SU-DHL-6 (cell line): ENCODE data around the gene SLC18A2.

Source experiments
- H2AFZ ChIP-seq: fragments of 200-600 bp; sonication (generic); 2 replicates; pipeline ENCODE4 v1.6.1; 2014; ENCODE audit warnings: low read depth, mild to moderate bottlenecking, moderate library complexity, mixed read lengths, antibody characterized with exemption, low read length; ENCODE audit not compliant: severe bottlenecking
- H3F3A ChIP-seq: fragments of 200-600 bp; shearing (Covaris generic); 2 replicates; pipeline ENCODE4 v1.6.0; 2016; ENCODE audit warnings: antibody characterized with exemption, mild to moderate bottlenecking; ENCODE audit not compliant: insufficient read depth
- H3K27ac ChIP-seq: fragments of 200-600 bp; sonication (generic); 2 replicates; pipeline ENCODE4 v1.5.1; 2016; ENCODE audit warnings: low read depth, mild to moderate bottlenecking, low read length, moderate library complexity, mixed read lengths
- H3K27me3 ChIP-seq: fragments of 200-600 bp; sonication (generic), shearing (Covaris generic); 2 replicates; pipeline ENCODE4 v1.6.0; 2014; ENCODE audit warnings: mild to moderate bottlenecking, low read length
- H3K36me3 ChIP-seq: fragments of 200-600 bp; sonication (generic); 2 replicates; pipeline ENCODE4 v1.6.1; 2014; ENCODE audit warnings: mild to moderate bottlenecking, low read length, mixed read lengths
- H3K4me2 ChIP-seq: fragments of 300-600, 200-600 bp; shearing (Covaris generic), sonication (generic); 2 replicates; pipeline ENCODE4 v1.6.0; 2014; ENCODE audit warnings: low read length, low read depth, mild to moderate bottlenecking; ENCODE audit not compliant: poor library complexity, severe bottlenecking
- H3K4me3 ChIP-seq: fragments of 200-600 bp; sonication (generic); 2 replicates; pipeline ENCODE4 v1.5.1; 2014; ENCODE audit warnings: antibody characterized with exemption, low read length, mild to moderate bottlenecking, mixed read lengths; ENCODE audit not compliant: insufficient read depth, poor library complexity, severe bottlenecking
- H3K79me2 ChIP-seq: fragments of 200-600 bp; sonication (generic); 2 replicates; pipeline ENCODE4 v1.6.1; 2014; ENCODE audit warnings: mild to moderate bottlenecking, low read length, moderate library complexity; ENCODE audit not compliant: insufficient read depth
- H3K9ac ChIP-seq: fragments of 200-600 bp; sonication (generic); 2 replicates; pipeline ENCODE4 v1.7.0; 2014; ENCODE audit warnings: mild to moderate bottlenecking, low read length
- H3K9me2 ChIP-seq: fragments of 200-600 bp; sonication (generic); replicated peaks from 2 replicates; pipeline ENCODE4 v1.6.1; 2014; ENCODE audit warnings: low read length; ENCODE audit not compliant: insufficient read depth
- H3K9me3 ChIP-seq: fragments of 200-600 bp; sonication (generic); 2 replicates; pipeline ENCODE4 v1.6.1; 2014; ENCODE audit warnings: low read length, mixed read lengths; ENCODE audit not compliant: insufficient read depth
- H4K20me1 ChIP-seq: fragments of 200-600 bp; sonication (generic); 2 replicates; pipeline ENCODE4 v1.6.1; 2014; ENCODE audit warnings: low read depth, mild to moderate bottlenecking, antibody characterized with exemption, low read length, moderate library complexity, mixed read lengths
- EZH2phosphoT487 ChIP-seq: fragments of 200-600 bp; sonication (generic), shearing (Covaris generic); conservative IDR thresholded peaks from 2 replicates; pipeline ENCODE4 v1.6.1; 2018; ENCODE audit warnings: mild to moderate bottlenecking, antibody characterized with exemption, low read length, moderate library complexity, mixed read lengths
- TF ChIP-seq, protein P1 (sequence below): fragments of 200-600 bp; sonication (generic); IDR thresholded peaks from one replicate; pipeline ENCODE4 v1.5.1; 2017; ENCODE audit warnings: antibody characterized with exemption, mild to moderate bottlenecking, low read length, moderate library complexity; ENCODE audit not compliant: insufficient read depth, poor library complexity, severe bottlenecking

Gene SLC18A2

DNA sequence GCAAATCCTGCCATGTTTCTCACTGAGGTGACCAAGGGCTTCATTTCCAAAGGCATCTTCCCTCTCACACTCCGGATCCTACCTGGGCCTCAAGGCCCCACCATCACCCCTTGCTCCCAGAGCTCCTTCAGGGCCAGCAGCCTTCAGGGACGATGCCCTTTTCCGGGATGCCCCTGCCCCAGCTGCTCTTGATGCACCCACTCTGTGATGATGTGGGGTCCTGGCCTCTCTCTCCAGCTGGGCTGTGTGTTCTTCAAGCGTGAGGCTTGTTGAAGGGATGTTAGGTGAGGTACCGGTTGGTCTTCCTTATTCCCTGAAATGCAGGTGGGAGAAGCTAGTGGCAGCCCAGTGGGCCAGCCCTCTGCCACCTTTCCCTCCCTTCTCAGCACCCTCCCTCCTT is 18.4 kb upstream of the SLC18A2 start:
- Histone ChIP-seq H3F3A (no peaks in the 10 kb centered on the region), H3K27me3 (no peaks in the 10 kb centered on the region)
- no peak for TF ChIP-seq EZH2phosphoT487
- TF ChIP-seq, protein P1, sequence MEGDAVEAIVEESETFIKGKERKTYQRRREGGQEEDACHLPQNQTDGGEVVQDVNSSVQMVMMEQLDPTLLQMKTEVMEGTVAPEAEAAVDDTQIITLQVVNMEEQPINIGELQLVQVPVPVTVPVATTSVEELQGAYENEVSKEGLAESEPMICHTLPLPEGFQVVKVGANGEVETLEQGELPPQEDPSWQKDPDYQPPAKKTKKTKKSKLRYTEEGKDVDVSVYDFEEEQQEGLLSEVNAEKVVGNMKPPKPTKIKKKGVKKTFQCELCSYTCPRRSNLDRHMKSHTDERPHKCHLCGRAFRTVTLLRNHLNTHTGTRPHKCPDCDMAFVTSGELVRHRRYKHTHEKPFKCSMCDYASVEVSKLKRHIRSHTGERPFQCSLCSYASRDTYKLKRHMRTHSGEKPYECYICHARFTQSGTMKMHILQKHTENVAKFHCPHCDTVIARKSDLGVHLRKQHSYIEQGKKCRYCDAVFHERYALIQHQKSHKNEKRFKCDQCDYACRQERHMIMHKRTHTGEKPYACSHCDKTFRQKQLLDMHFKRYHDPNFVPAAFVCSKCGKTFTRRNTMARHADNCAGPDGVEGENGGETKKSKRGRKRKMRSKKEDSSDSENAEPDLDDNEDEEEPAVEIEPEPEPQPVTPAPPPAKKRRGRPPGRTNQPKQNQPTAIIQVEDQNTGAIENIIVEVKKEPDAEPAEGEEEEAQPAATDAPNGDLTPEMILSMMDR: no peak

DNA sequence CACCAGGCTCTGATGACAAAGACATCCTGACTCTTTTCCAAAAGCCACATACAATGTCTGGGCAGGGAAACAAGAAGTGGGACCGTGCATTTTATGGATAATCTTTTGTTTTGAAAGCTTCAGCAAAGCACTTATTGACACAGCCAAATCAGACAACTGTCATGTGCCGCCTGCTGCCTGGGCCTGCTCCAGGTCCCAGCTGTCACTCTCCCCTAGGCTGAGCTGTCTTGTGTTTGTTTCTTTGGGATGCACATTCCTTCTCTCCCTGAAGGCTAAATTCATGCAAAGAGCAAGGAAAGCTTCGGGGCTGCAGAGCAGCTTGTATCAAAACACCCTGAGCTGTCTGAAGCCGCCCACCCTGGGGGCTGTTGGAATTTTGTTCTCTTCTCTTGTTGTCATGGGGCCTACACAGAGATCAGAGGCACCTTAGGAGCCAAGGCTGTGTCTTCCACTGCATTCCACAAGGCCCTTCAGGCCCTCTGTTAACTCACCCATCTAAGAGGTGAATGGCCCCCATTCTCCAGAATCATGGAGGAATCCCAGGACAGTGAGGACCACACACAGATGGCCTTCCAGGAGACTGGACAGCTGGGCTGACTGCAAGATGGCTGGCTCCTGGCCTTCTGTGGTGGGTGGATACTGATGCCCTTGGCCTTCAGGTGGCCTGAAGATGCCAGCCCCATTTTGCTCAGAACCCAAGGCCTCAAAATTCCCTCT is 17.8 kb upstream of the SLC18A2 start:
- no peaks in the 10 kb centered on the region for H3K79me2 ChIP-seq
- no peaks in the 10 kb centered on the region for H4K20me1 ChIP-seq
- H3K27ac ChIP-seq: no peak overlapping the region
- H2AFZ ChIP-seq: no peak overlapping the region
- no peaks in the 10 kb centered on the region for H3K9me2 ChIP-seq
- TF ChIP-seq EZH2phosphoT487: no peak
- TF ChIP-seq, protein P1: no peak
- no peaks in the 10 kb centered on the region for H3K36me3 ChIP-seq
- no peaks in the 10 kb centered on the region for H3K9me3 ChIP-seq
- no peak overlapping the region for H3K4me3 ChIP-seq
- no peaks in the 10 kb centered on the region for H3K27me3 ChIP-seq
- H3K9ac ChIP-seq: no peak overlapping the region
- no peak overlapping the region for H3K4me2 ChIP-seq
- H3F3A ChIP-seq: no peaks in the 10 kb centered on the region

More for the DNA sequence above, 18.4 kb upstream of the SLC18A2 start:
- no peaks in the 10 kb centered on the region for H3K79me2 ChIP-seq
- no peak overlapping the region for H3K4me3 ChIP-seq
- H3K9me2 ChIP-seq: no peaks in the 10 kb centered on the region
- no peak overlapping the region for H2AFZ ChIP-seq
- H3K9me3 ChIP-seq: no peaks in the 10 kb centered on the region
- no peaks in the 10 kb centered on the region for H4K20me1 ChIP-seq
- no peak overlapping the region for H3K9ac ChIP-seq
- no peak overlapping the region for H3K4me2 ChIP-seq
- no peak overlapping the region for H3K27ac ChIP-seq
- H3K36me3 ChIP-seq: no peaks in the 10 kb centered on the region

DNA sequence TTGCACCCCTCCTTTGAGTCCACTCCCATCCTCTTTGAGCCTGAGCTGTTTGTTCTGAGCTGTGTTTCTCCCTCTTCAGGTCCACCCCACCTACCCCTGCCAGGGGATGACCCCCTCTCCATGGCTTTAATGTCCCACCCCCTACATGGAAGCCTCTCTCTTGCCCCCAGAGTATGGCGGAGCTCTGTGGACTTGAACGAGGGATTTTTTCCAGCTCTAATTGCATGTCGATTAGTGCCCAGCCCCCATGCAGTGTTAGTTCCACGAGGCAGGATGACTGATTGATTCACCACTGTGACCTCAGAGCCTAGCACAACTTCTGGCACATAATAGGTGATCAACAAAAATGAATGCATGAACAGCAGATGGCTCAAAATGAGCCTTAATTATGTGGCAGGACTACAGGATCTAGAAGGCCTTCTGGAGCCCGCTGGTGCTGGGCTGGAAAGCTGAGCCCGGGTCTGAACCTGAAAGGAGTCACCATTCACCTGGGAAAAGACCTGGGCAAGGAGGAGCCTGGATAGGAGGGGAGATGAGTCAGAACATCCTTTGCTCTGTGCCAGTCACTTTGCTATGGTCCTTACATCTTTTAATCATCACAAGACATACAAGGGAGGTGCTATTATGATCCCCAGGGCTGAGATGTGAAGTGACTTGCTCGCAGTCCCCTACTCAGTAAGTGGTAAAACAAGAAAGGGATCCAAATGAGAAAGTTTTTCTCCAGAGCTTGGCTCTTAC is 17.1 kb upstream of the SLC18A2 start:
- TF ChIP-seq EZH2phosphoT487: no peak
- TF ChIP-seq, protein P1: no peak
- no peak overlapping the region for H3K4me3 ChIP-seq
- no peak overlapping the region for H3K9ac ChIP-seq
- no peaks in the 10 kb centered on the region for H3K79me2 ChIP-seq
- no peak overlapping the region for H2AFZ ChIP-seq
- no peaks in the 10 kb centered on the region for H3K9me2 ChIP-seq
- H3K27me3 ChIP-seq: no peaks in the 10 kb centered on the region
- H3K4me2 ChIP-seq: no peak overlapping the region
- no peaks in the 10 kb centered on the region for H3K9me3 ChIP-seq
- no peak overlapping the region for H3K27ac ChIP-seq
- H3F3A ChIP-seq: no peaks in the 10 kb centered on the region
- no peaks in the 10 kb centered on the region for H3K36me3 ChIP-seq
- no peaks in the 10 kb centered on the region for H4K20me1 ChIP-seq
